Superior temporal gyrus (tissue), 1 donor: ENCODE data around the gene PAPOLG.

ENCODE experiments used
- DNase-seq: peaks from one replicate; pipeline ENCODE4 v3.0.0-alpha.2; 2016; ENCODE audit errors: extremely low spot score

PAPOLG gene

DNA sequence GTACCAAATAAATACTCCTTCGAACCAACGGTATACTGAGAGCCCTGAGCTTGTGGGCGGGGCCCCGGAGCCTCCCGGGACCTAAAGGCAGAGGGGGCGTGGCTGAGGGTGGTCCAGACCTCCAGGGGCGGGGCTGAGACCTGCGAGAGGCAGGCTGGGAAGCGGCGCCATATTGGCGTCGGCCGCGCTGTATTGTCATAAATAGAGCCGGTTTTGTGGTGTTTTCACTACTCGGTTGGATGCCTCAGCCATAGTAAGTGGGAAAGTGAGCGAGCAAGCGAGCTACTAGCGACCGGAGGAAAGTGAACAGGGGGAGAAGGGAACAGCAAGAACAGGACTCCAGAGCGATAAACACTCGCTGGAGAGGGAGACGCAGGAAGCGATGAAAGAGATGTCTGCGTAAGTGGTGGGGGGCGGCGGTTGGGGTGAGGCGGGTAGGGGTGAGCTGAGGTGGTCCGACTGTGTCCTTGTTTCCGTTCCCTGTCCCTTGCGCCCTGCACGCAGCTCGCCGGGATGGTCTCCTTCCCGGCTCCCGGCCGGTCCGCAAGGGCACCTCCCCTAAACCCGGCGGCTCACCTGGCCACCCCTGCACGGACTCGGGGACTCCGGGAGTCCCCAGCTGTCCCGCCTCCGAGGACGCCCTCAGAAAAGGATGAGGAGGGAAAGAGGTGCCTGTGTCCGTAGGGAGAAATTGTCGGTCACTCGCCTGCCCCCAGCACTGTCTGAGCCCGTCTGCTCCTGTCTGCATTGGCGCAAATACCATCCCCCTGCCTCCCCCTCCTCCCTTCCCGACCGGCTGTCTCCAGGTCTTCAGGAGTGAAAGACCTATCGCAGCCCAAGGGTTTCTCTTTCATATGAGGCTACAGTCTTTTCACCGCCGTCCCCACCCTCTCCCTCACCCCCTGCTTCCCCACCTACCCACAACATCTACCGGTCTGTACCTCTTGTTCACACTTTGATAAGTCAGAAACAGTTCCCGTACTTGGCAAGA, at the start of gene PAPOLG:
PAPOLG (plus strand) TSS at position 172 of the 991 bp plus-strand sequence; CDS start at position 383, 211 bp downstream.
- DNase-seq = peak; percentile 95

DNA sequence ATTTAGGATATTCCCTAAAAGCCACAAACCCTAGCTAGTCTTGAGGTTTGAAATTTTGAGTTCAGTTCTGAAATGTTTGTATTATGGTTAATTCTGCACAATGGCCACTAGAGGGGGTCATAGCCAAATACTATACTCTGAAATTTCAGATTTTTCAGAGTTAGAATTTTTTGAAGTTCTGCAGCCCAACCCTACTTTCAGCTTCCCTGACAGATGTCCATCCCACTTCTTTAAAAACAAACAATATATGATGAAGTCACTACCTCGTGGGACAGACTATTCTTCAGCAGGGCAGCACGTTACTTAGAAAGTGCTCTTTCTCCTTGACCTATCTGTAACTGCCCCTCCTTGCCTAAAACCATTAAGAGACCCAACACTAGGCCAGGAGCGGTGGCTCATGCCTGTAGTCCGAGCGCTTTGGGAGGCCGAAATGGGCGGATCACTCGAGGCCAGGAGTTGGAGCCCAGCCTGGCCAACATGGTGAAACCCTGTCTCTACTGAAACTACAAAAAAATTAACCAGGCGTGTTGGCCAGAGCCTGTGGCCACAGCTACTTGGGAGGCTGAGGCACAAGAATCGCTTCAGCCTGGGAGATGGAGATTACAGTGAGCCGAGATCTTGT, 48.2 kb upstream of the PAPOLG start:
- peak; percentile 80 for DNase-seq

DNA sequence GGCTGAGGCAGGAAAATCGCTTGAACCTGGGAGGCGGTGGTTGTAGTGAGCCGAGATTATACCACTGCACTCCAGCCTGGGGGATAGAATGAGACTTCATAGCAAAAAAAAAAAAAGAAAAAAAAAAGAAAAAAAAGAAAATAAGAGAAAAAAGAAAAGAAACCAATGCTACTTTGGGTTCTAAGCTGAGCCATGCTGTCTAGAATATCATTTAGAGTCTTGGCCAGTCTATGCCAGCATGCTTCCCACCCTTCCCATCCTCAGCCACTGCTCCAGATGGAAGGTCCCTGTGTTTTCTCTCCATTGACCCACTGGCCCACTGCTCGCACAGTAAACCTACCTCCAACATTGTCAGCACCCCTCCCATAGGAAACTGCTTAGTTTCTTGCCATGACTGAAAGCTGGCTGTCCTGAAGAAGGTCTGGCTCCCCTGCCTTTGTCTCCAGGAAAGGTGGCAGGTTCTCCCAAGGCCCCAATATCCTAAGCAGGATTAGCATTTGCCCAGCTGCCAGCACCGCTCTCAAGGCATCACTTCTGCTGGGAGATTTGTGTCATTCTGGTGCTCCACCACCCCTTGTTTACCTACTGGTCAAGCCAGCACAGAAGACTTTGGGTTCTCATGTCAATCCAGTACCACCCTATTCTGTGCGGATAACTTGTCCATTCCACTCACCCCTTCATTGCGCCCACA, 47.3 kb upstream of the PAPOLG start:
- no peak for DNase-seq

DNA sequence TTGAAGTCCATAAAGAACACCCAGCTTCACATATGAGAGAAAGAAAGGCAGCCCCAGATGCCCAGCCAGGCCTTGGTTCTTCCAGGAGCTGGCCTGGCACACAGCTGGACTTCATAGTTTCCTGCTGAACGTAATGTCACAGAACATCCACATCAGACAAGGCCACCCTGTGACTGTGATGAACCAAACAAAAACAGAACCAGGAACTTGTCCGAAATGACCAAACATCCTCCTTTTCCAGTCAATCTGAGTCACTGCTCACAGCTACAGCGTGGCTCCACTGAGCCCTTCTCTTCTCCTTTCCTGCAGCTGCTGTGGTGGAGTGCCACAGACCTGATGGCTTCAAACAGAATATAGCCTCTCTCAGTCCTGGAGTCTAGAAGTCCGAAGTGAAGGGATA, 45.4 kb upstream of the PAPOLG start:
- DNase-seq = peak; percentile 34

DNA sequence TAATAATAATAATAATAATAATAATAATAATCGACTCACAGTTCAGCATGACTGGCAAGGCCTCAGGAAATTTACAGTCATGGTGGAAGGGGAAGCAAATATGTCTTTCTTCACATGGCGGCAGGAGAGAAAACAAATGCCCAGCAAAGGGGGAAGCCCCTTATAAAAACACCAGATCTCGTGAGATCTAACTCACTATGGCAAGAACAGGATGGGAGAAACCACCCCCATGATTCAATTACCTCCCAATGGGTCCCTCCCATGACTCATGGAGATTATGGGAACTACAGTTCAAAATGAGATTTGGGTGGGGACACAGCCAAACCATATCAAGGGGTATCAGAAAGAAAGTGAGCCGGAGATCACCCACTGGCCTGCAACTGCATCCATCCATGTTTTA, 40.5 kb upstream of the PAPOLG start:
- no peak for DNase-seq

DNA sequence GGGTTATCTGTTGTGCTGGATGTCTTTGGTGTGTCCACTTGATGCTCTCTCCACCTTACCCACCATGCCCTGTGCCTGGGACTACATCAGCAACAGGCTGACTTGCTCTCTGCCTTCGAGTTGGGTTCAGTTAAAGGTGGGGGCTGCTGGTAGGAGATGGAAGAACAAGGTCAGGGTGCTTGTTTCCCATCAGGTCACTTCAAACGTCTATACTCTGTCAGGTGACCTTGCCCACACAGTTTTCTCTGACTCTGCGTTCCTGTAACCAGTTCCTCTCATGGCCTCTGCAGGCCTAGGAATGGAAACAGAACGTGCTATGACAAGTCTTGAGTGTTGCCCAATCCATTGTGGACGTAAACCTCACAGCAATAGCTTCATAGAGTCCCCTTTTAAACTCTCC, 38.4 kb upstream of the PAPOLG start:
- no peak for DNase-seq

DNA sequence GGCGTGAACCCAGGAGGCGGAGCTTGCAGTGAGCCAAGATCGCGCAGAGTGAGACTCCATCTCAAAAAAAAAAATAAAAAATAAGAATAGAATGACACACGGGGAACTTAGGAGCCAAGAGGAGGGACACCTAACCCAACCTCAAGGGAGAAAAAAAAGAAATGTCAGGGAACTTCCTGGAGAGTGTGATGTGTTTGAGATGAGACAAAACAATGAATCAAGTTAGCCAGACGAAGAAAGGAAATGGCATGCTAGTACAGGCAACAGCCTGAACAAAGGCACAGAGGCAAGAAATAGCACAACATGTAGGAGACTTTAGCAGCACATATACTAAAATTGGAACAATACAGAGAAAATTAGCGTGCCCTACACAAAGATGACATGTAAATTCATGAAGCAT, 36.7 kb upstream of the PAPOLG start:
- DNase-seq = no peak

DNA sequence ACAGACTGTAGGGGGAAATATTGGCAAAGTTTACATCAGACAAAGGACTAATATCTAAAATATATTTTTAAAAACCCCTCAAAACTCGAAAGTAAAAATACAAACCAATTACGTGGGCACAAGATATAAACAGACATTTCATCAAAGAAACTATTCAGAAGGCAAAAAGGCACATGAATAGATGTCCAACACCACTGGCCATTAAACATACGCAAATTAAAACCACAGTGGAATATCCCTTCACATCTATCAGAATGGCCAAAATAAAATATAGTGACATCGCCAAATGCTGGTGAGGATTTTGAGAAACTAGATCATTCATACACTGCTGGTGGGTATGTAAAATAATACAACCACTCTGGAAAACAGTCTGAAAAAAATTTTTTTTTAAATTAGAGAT, 30.6 kb upstream of the PAPOLG start:
- no peak for DNase-seq

DNA sequence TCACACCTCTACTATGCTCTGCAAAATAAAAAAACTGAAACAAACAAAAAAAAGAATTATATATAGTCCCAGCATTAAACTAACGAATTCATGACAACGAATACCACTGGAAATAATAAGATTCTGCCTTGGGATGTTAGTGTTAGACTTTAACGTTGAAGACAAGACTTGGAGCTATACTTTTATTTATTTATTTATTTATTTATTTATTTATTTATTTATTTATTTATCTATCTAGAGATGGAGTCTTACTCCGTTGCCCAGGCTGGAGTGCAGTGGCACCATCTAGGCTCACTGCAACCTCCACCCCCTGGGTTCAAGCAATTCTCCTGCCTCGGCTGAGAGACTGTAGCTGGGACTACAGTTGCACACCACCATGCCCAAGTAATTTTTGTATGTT, 27.2 kb upstream of the PAPOLG start:
- DNase-seq = no peak

DNA sequence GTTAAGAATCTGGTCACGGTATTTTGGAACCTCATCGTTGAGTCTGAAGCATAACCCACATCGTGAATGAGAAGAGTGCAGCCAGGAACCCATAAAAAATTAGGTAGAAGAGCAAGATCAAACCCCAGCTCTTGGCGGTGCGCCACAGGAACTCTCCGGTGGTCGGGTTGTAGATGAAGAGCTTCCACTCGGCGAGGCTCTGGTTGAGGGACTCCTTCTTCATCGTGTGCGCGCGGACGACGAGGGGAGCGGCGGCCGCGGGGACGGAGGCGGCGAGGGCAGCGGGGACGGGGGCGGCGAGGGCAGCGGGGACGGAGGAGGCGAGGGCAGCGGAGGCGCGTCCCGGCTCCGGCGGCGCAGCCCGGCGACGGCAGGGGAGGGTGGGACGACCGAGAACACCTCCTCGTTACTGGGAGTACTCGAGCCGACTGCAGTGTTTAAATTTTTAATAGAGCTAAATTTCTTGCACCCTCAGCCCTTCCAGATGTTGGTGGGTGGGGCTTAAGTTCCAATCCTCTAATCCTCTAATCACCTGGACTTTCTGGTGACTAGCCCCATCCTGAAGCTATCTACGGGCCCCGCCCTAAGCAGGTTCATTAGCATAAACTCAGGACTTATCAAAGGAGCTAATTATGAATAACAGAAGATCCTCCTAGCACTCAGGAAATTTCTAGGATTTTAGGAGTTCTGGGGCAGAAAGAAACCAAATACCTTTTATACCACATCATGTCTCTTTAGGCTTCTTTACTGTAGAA, 20.4 kb upstream of the PAPOLG start:
- DNase-seq = no peak

DNA sequence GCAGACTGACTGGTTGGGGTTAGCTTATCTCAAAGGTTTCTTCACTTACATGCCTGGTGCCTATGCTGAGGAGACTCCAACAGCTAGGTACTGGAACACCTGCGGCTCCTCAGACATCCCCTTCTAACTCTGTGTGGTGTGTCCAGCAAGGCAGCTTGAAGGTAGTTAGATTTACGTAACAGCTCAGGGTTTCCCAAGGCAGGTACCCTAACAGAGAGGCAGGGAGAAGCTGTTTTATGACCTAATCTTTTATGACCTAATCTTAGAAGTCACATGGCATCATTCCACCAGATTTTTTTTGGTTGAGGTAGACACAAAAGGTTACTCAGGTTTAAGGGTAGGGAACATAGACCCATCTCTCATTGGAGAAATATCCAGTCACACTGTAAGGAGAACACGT, 17.4 kb upstream of the PAPOLG start:
- DNase-seq = no peak

DNA sequence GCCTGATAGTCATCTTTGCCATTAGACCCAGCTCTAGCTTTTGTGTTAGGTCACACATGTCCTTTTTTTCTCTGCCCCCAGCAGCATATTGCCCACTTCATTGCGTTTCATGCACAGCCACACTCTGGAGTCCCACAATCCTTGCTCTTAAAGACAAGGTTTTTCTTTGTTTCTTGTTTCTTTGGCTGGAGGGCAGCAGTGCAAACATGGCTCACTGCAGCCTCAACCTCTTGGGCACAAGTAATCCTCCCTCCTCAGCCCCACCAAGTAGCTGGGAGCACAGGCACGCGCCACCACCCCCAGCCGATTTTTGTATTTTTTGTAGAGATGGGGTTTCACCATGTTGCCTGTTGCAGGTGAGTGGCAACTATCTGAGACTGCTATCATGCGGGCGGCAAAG, 16.9 kb upstream of the PAPOLG start:
- DNase-seq = no peak

DNA sequence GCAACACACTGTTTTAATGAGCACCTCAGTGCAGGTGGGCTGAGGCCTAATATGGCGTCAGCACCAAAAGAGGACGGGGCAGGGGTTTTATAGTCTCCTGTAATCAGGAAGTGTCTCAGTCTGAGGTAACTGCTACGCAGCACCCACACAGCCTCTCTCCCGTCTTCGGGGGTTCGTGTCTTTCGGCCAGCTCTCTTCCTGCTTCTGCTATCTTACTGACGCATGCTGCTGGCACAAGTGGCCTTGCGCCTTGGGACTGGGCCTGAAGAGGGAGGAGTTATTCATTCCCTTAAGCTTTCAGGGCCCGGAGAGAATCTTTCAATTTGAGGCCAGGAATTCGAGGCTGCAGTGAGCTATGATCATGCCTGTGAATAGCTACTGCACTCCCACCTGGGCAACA, 14.5 kb upstream of the PAPOLG start:
- no peak for DNase-seq

DNA sequence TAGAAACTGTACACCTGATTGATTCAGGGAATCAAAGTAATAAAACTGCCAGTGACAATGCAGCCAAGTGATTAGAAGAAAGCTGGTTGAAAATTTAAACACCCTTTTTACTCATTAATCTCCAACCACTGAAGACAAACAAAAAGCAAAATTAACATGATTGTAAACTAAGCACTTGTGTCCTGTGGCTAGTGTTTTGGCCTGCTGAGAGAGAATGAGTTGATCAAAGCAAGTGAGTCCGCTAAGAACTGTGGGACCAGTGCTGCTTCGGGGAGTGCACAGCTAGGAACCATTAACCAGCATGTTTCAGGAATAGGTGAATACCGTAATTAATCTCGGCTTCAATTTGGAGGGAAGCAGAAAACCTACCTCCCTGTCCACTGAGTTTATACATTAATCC, 13.6 kb upstream of the PAPOLG start:
- no peak for DNase-seq

DNA sequence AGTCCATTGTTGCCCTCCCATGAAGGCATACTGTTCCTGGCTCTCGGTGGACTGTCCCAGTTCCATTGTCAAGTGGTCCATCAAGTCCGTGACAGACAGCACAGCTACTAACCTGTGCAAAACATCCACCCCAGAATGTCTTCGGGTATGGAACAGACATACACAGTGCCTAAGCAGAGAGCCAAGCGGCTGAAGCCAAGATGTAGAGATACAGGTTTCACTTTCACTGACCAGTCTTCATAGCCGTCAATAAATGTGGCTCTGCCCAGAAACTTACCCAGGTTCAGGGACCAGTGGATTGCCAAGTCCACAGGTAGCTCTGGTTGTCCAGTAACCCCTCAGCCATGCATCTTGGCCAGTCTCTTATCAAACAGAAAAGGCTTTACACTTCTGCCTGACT, 10.7 kb upstream of the PAPOLG start:
- no peak for DNase-seq

DNA sequence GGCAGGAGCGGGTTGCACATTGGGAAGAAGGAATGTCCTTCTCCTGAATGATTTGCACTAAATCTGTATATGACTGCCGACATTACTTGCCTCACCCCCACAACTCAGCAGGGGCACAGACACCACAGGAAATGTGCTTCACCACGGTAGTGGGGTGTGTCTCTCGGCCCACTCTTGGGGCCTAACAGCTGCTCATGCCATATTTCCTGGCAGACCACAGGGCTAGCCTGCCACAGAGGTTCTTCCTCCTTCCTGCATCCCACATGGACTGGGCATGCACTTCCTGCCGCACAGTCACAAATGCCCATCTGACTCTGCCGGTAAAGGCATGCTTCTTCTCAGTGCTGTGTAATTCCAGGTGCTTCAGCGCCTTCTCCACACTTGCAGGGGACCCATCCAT, 10.3 kb upstream of the PAPOLG start:
- DNase-seq = no peak

DNA sequence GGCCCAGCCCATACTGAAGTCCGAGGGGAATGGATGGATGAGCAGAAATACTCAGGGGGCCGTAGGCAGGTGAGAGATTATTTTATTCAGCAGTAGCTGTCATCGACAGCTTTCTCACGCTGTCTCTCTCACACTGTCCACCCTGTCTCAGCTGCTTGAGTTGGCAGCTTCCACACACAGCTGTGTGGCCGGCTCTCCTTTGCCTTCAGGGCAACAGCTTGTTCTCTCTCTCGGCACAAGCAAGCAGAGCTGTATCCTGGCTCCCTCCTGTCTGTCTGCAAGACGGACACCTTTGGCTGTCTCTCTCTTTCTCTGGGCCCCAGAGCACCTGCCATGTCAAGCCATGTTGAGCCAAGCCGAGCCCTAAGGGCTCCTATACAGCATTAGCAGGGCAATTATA, 9.8 kb upstream of the PAPOLG start:
- no peak for DNase-seq

DNA sequence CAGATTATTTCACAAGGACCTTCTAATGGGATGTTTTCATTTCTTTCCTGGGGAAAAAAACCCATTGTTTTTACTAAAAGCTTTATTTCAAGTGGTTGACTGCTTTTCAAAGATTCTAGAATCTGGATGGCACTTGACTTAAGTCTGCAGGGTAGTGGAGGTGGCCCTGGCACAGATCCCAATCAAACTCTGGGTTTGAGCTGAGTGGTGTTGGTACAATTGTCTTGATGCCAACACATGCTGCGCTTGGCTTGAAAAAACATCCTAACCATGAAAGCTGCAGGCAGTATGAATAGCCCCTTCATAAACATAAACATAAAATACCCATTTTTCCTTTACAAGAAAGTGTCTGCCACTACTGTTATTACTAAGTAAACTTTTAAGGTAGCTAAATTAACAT, 3.6 kb downstream of the PAPOLG start:
- peak; percentile 29 for DNase-seq

DNA sequence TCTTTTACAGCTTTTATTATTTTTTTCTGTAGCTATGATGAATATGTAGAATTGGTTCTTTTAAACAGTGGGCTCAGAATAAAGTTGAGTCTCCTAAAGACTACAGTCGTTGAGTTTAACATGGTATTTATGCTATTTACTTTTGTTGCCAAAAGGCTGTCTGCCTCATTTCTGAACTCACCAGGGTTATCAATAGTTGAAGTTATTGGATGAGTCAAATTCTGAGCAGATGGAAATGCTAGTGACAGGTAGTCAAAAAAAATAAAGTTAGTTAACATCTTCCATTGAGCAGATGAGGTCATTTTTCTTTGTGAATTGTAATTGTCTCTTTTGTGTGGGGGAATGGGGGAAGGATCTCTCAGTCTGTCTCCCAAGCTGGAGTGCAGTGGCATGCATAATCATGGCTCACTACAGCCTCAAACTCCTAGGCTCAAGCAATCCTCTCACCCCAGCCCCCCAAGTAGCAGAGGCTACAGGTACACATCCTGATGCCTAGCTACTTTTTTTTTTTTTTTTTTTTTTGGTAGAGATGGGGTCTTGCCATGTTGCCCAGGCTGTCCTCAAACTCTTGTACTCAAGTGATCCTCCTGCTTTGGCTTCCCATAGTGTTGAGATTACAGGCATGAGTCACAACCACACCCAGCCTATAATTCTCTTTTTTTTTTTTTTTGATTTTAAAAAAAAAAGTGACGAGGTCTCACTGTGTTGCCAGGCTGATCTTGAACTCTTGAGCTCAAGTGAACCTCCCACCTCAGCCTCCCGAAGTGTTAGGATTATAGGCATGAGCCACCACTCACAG, 8.9 kb downstream of the PAPOLG start:
- DNase-seq = no peak

DNA sequence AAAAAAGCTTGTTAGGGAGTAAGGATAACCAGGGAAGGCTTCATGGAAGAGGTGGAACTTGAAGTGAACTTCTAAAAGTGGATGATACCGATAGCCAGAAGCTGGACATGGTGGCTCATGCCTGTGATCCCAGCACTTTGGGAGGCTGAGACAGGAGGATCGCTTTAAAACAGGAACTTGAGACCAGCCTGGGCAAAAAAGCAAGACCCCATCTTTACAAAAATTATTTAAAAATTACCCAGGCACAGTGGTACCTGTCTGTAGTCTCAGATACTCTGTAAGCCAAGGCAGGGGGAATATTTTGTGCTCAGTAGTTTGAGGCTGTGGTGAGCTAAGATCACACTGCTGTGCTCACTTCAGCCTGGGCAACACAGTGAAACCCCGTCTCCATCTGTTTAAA, 10.2 kb downstream of the PAPOLG start:
- no peak for DNase-seq

DNA sequence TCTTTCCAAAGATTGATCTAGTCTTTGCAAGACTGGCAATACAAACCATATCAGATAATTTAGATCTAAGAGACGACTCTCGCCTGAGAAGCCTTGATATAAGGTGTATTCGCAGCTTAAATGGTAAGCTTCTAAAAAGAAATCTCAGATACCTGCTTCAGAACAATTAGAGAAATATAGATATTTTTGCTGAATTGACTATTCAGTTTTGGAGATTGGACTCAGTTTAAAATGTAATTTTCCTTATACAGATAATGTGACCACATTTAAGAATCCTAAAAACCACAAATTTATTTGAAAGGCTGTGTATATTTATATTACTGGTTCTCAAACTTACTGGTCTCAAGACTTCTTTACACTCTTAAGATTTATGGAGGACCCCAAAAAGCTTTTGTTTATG, 15.4 kb downstream of the PAPOLG start:
- DNase-seq = no peak
